Measurements from ENCODE around the gene OR10AD1.

Gene OR10AD1

GRCh38 chr12:48177982-48178381 is 25.1 kb downstream of the OR10AD1 start:
- Histone ChIP-seq H3K4me1 (ENCODE audit: control insufficient read depth, insufficient read depth, low read length) (peaks cover 5% of the 10 kb centered on the region), H3K4me3 (ENCODE audit: low read length) (no peak overlapping the region), H3K9me3 (replicated peaks; ENCODE audit: low read length) (no peaks in the 10 kb centered on the region), H3K27me3 (ENCODE audit: control insufficient read depth, insufficient read depth, low read length) (peaks cover 66% of the 10 kb centered on the region), H3K9ac (ENCODE audit: low read depth, low read length) (no peak overlapping the region), H3K36me3 (ENCODE audit: insufficient read depth, low read length) (no peaks in the 10 kb centered on the region), H3K4me2 (ENCODE audit: low read length) (no peak overlapping the region)

DNA sequence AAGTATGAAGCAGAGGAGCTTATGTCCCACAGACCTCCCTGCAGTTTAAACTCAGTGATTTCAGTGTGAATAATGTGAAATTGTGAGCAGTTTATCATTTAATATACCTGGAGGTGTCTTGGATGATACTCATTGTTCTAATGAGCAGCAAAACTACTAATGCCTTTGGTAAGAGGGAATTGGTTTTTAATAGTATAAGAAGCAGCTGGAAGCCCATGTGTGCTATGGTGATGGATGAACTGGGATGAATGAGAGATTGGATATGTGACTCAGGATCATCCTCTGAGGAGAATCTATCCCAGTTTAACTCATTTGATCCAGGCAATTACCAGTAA is 26.7 kb downstream of the OR10AD1 start:
- no peak overlapping the region for H3K4me3 ChIP-seq (ENCODE audit: low read length)
- no peak overlapping the region for H3K9ac ChIP-seq (ENCODE audit: low read depth, low read length)
- no peak overlapping the region for H3K4me2 ChIP-seq (ENCODE audit: low read length)
- H3K4me1 ChIP-seq (ENCODE audit: control insufficient read depth, insufficient read depth, low read length), result no peaks in the 10 kb centered on the region
- no peaks in the 10 kb centered on the region for H3K9me3 ChIP-seq (replicated peaks; ENCODE audit: low read length)
- peaks cover 62% of the 10 kb centered on the region for H3K27me3 ChIP-seq (ENCODE audit: control insufficient read depth, insufficient read depth, low read length)
- no peaks in the 10 kb centered on the region for H3K36me3 ChIP-seq (ENCODE audit: insufficient read depth, low read length)

GRCh38 chr12:48175613-48176416 is 27.3 kb downstream of the OR10AD1 start:
- Histone ChIP-seq H3K4me2 (ENCODE audit: low read length) (no peak overlapping the region), H3K9ac (ENCODE audit: low read depth, low read length) (no peak overlapping the region), H3K4me3 (ENCODE audit: low read length) (no peak overlapping the region), H3K4me1 (ENCODE audit: control insufficient read depth, insufficient read depth, low read length) (no peaks in the 10 kb centered on the region), H3K36me3 (ENCODE audit: insufficient read depth, low read length) (no peaks in the 10 kb centered on the region), H3K9me3 (replicated peaks; ENCODE audit: low read length) (no peaks in the 10 kb centered on the region), H3K27me3 (ENCODE audit: control insufficient read depth, insufficient read depth, low read length) (peaks cover 56% of the 10 kb centered on the region)

DNA sequence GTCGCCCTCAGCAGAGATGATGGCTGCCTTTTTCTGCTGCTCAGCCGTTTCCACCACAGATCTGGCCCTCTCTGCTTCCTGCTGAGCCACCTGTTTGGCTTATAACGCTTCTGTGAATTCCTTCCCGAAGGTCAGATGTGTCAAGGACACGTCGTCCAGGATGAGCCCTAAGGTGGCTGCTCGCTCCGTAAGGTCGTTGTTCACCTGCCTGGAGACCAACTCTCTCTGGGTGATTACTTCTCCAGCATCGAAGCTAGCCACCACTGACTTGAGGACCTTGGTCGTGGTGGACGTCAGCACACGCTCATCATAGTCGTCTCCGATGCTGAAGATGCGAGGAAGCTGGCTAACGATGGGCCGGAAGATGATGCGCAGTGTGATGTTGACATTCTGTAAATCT is 34.1 kb downstream of the OR10AD1 start:
- Histone ChIP-seq H3K4me3 (ENCODE audit: low read length) (no peak overlapping the region), H3K36me3 (ENCODE audit: insufficient read depth, low read length) (no peaks in the 10 kb centered on the region), H3K27me3 (ENCODE audit: control insufficient read depth, insufficient read depth, low read length) (peaks cover 25% of the 10 kb centered on the region), H3K9ac (ENCODE audit: low read depth, low read length) (no peak overlapping the region), H3K9me3 (replicated peaks; ENCODE audit: low read length) (no peaks in the 10 kb centered on the region), H3K4me2 (ENCODE audit: low read length) (no peak overlapping the region), H3K4me1 (ENCODE audit: control insufficient read depth, insufficient read depth, low read length) (no peaks in the 10 kb centered on the region)

GRCh38 chr12:48165089-48165981 is 37.8 kb downstream of the OR10AD1 start:
- Histone ChIP-seq H3K9ac (ENCODE audit: low read depth, low read length) (no peak overlapping the region), H3K27me3 (ENCODE audit: control insufficient read depth, insufficient read depth, low read length) (peaks cover 46% of the 10 kb centered on the region), H3K4me2 (ENCODE audit: low read length) (no peak overlapping the region), H3K4me3 (ENCODE audit: low read length) (no peak overlapping the region), H3K4me1 (ENCODE audit: control insufficient read depth, insufficient read depth, low read length) (no peaks in the 10 kb centered on the region), H3K36me3 (ENCODE audit: insufficient read depth, low read length) (no peaks in the 10 kb centered on the region), H3K9me3 (replicated peaks; ENCODE audit: low read length) (no peaks in the 10 kb centered on the region)

DNA sequence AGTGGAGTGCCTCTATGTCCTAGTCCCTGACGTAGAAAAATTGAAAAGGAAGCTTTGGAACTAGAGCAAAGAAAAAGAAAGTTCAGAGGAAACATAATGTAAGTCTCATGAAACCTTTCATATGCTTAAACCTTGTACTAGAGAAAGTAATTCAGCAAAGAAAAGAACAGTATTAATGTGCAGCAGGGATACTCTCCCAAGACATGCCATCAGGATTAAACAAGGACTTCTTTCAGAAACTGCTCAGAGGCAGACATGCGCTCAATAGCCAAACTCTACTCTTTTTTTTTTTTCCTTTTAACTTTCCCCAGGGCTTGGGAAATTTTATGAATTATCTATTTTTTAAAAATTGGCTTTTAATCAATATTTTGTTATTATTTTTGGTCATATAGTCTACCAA is 38.6 kb downstream of the OR10AD1 start:
- H3K27me3 ChIP-seq (ENCODE audit: control insufficient read depth, insufficient read depth, low read length), result peaks cover 46% of the 10 kb centered on the region
- no peak overlapping the region for H3K4me2 ChIP-seq (ENCODE audit: low read length)
- no peak overlapping the region for H3K9ac ChIP-seq (ENCODE audit: low read depth, low read length)
- no peaks in the 10 kb centered on the region for H3K36me3 ChIP-seq (ENCODE audit: insufficient read depth, low read length)
- no peaks in the 10 kb centered on the region for H3K4me1 ChIP-seq (ENCODE audit: control insufficient read depth, insufficient read depth, low read length)
- no peaks in the 10 kb centered on the region for H3K9me3 ChIP-seq (replicated peaks; ENCODE audit: low read length)
- H3K4me3 ChIP-seq (ENCODE audit: low read length), result no peak overlapping the region

GRCh38 chr12:48163150-48163747 is 39.8 kb downstream of the OR10AD1 start:
- no peaks in the 10 kb centered on the region for H3K36me3 ChIP-seq (ENCODE audit: insufficient read depth, low read length)
- no peak overlapping the region for H3K4me3 ChIP-seq (ENCODE audit: low read length)

GRCh38 chr12:48160807-48161206 is 42.3 kb downstream of the OR10AD1 start:
- Histone ChIP-seq H3K27me3 (ENCODE audit: control insufficient read depth, insufficient read depth, low read length) (peaks cover 28% of the 10 kb centered on the region), H3K4me3 (ENCODE audit: low read length) (no peak overlapping the region), H3K4me1 (ENCODE audit: control insufficient read depth, insufficient read depth, low read length) (peaks cover 10% of the 10 kb centered on the region), H3K9me3 (replicated peaks; ENCODE audit: low read length) (no peaks in the 10 kb centered on the region), H3K4me2 (ENCODE audit: low read length) (no peak overlapping the region), H3K36me3 (ENCODE audit: insufficient read depth, low read length) (no peaks in the 10 kb centered on the region), H3K9ac (ENCODE audit: low read depth, low read length) (no peak overlapping the region)

More at GRCh38 chr12:48163150-48163747, 39.8 kb downstream of the OR10AD1 start:
- H3K9me3 ChIP-seq (replicated peaks; ENCODE audit: low read length), result no peaks in the 10 kb centered on the region
- H3K27me3 ChIP-seq (ENCODE audit: control insufficient read depth, insufficient read depth, low read length), result peaks cover 39% of the 10 kb centered on the region
- no peak overlapping the region for H3K9ac ChIP-seq (ENCODE audit: low read depth, low read length)
- H3K4me2 ChIP-seq (ENCODE audit: low read length), result no peak overlapping the region
- H3K4me1 ChIP-seq (ENCODE audit: control insufficient read depth, insufficient read depth, low read length), result no peaks in the 10 kb centered on the region

- H3K4me2 ChIP-seq (ENCODE audit: low read length), result no peak overlapping the region
- H3K4me1 ChIP-seq (ENCODE audit: control insufficient read depth, insufficient read depth, low read length), result peaks cover 10% of the 10 kb centered on the region
- H3K36me3 ChIP-seq (ENCODE audit: insufficient read depth, low read length), result no peaks in the 10 kb centered on the region
- no peak overlapping the region for H3K9ac ChIP-seq (ENCODE audit: low read depth, low read length)
- peaks cover 27% of the 10 kb centered on the region for H3K27me3 ChIP-seq (ENCODE audit: control insufficient read depth, insufficient read depth, low read length)
- no peaks in the 10 kb centered on the region for H3K9me3 ChIP-seq (replicated peaks; ENCODE audit: low read length)
- H3K4me3 ChIP-seq (ENCODE audit: low read length), result no peak overlapping the region
Observed at GRCh38 chr12:48160046-48160445, 43.0 kb downstream of the OR10AD1 start.

DNA sequence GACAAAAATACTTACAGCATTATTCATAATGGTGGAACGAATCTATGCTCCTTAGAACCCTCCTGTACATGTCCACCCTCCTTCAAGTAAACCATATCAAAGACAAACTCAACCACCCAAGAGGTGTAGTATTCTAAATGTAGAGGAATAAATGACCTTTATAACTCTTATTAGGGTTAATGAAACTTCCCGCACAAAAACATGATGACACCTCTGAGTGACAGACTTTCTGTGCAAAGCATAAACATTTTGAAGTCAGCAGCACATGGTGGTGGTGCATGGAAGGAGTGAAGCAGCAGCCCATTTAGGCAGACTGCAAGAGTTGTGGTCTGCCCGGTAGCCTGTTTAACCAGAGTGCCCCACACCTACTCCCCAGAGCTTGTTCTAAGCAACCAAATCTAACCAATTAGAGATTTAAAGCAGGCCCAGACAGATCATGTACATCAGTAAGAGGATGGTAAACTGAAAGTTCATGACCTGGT is 45.2 kb downstream of the OR10AD1 start:
- H3K4me1 ChIP-seq (ENCODE audit: control insufficient read depth, insufficient read depth, low read length), result peaks cover 10% of the 10 kb centered on the region
- peaks cover 15% of the 10 kb centered on the region for H3K27me3 ChIP-seq (ENCODE audit: control insufficient read depth, insufficient read depth, low read length)
- peaks cover 4% of the 10 kb centered on the region for H3K36me3 ChIP-seq (ENCODE audit: insufficient read depth, low read length)
- peak overlapping the region; percentile 83 for H3K4me2 ChIP-seq (ENCODE audit: low read length)
- peak overlapping the region; percentile 99 for H3K4me3 ChIP-seq (ENCODE audit: low read length)
- peak overlapping the region; percentile 92 for H3K9ac ChIP-seq (ENCODE audit: low read depth, low read length)
- no peaks in the 10 kb centered on the region for H3K9me3 ChIP-seq (replicated peaks; ENCODE audit: low read length)
